ENCODE results near the gene LY6G6D.

LY6G6D gene

DNA sequence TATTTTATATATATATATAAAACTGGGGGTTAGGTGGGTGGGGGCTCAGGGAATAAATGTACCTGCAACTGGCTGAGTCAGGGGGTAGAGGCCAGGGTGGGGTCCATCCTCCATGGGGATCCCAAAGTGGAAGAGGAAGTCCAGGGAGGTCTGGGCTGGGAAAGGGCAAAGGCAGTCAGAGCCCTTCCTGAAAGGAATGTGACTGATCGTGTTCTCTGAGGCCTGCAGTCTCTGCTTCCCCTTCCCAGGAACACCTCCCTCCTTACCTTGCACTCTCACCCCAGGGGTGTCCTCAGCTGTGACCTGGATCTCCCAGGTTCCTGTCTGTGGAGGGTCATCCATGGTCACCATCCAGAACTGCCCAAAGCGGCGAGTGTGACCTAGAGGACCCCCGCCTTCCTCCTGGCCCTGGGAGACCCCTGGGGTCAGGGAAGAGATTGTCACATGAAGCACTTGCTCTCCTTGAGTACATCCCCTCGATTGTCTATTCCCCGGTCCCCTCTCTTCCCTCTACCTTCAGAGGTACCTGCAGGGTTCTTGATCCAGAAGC is 52.0 kb downstream of the LY6G6D start:
- Mint-ChIP-seq H3K27me3 (no peaks in the 10 kb centered on the region), H3K27ac (no peak overlapping the region), H3K9me3 (peaks cover 5% of the 10 kb centered on the region), H3K4me3 (no peak overlapping the region), H3K4me1 (ENCODE audit: low read depth) (peaks cover 15% of the 10 kb centered on the region), H3K36me3 (ENCODE audit: low read depth) (peaks cover 27% of the 10 kb centered on the region)
- no peak for DNase-seq
